Lower leg skin (tissue), 4 donors: Measurements from ENCODE around the gene ACCSL. TPM values are rescaled to one million over a fixed set of nuclear protein-coding genes. Genes with fewer than 3 reads are reported as not detected.
A peak's percentile ranks its signal among the peaks of the same experiment; 100 is the strongest.

Source experiments
- DNase-seq, 2 donors: peaks; one replicate each; pipeline ENCODE4 v3.0.0-alpha.2; 2019; ENCODE audit warnings: low spot score in 2 of 2
- H3K4me3 ChIP-seq: fragments of 200-600 bp; sonication (generic); 2 replicates; pipeline ENCODE4 v1.5.1; 2017; ENCODE audit warnings: mild to moderate bottlenecking, low read depth; ENCODE audit not compliant: poor library complexity, severe bottlenecking
- CTCF ChIP-seq, 3 donors: fragments of 450-650 bp; IDR thresholded peaks; one replicate each; pipeline ENCODE4 v1.5.1; 2016; ENCODE audit warnings: antibody characterized with exemption in 3 of 3, mild to moderate bottlenecking in 3 of 3, moderate library complexity in 2 of 3
- POLR2A ChIP-seq, 2 donors: fragments of 450-650 bp; IDR thresholded peaks; one replicate each; pipeline ENCODE4 v1.6.1; 2016 to 2017; ENCODE audit warnings: antibody characterized with exemption in 2 of 2, mild to moderate bottlenecking in 1 of 2, moderate library complexity in 1 of 2
- WGBS, 2 donors: methylation state at CpG; one replicate each; pipeline ENCODE4 v1.1.5; 2018; 5-methylcytosine and 5-hydroxymethylcytosine counted together
- intact Hi-C: fragments of 100-400 bp; cut with DNase I; formaldehyde crosslinking; loops from one replicate; pipeline ENCODE4 v1.15.0; 2023; ENCODE audit warnings: low total_unique reads
- total RNA-seq, 4 donors: library from RNA; depleted of rRNA; stranded (reverse); fragments of >200 nt; gene quantifications; one replicate each; pipeline ENCODE4 v1.1.0, GENCODE V29; 2016

Gene ACCSL
- total RNA-seq, 4 donors from 2014 or later: 0.13 TPM; not detected in 3

DNA sequence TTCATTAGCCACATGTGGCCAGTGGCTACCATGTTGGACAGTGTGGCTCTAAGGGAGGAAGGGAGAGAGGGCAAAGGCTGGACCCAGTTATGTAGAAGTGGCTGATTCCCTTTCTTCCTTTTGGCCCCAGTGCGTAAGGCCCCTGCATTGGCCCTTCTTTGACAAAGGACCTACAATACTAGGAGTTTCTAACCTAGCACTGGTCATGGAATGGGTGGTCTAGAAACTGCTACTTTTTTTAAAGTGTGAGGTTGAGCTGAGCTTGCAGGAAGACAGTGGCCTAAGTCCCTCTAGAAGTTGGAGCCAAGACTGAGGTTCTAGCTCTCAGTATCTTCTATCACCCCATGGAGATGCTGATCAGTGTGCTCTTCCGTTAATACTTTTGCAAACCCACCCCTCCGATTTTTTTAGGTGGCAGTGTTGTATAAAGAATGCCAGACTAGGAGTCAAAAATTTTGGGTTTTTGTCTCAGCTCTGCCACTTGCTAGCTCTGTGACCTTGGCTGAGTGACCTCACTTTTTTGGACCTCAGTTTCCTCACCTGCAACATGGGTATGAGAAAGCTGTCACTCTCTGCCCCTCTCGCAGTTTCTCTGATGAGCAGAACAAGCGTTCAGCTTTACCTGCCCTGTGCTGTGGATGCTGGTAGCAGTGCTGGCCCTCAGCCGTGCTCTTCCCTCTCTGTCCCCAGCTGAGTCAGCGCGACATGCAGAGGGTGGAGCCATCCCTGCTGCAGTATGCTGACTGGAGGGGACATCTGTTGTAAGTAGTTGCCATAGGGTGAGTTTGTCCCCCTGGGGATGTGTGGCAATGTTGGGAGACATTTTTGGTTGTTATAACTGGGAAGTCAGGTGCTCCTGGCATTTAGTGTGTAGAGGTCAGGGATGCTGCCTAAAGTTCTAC is 25.2 kb downstream of the ACCSL start:
- intact Hi-C loops: no loop called here
- WGBS, 2 donors: 93 to 96% methylated on average over 8 of the region's 8 CpGs
- no peak overlapping the region for H3K4me3 ChIP-seq
- TF ChIP-seq CTCF (IDR thresholded peaks at IDR 0.05) (no peak), POLR2A (IDR thresholded peaks at IDR 0.05) (no peak)
- no peak for DNase-seq

DNA sequence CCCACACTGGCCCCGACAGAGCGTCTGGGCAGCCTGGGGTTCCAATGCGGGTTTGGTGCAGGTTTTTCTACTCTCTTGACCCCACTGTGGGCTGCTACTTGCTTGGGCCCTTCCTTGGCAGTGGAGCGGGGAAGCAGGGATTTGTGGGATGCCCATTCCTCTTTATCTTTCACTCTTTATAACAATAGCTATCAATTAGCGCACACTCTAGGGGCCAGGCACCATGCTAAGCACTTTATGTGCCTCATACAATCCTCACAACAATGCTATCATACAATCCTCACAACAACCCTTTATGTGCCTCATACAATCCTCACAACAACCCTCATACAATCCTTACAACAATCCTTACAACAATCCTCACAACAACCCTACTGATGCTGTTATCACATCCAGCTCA is 31.0 kb downstream of the ACCSL start:
- WGBS, 2 donors: 93 to 98% methylated on average over 4 to 5 of the region's 5 CpGs
- intact Hi-C loops: no loop called here
- H3K4me3 ChIP-seq: no peak overlapping the region
- TF ChIP-seq POLR2A (IDR thresholded peaks at IDR 0.05): no peak
- TF ChIP-seq CTCF (IDR thresholded peaks at IDR 0.05): no peak
- DNase-seq: no peak

GRCh38 chr11:44079376-44079775 is 31.6 kb downstream of the ACCSL start:
- intact Hi-C loops: no loop called here
- peak in 1 of 2 donors; percentile 18 for DNase-seq
- 77 to 87% methylated on average over 6 of the region's 6 CpGs for WGBS, 2 donors

DNA sequence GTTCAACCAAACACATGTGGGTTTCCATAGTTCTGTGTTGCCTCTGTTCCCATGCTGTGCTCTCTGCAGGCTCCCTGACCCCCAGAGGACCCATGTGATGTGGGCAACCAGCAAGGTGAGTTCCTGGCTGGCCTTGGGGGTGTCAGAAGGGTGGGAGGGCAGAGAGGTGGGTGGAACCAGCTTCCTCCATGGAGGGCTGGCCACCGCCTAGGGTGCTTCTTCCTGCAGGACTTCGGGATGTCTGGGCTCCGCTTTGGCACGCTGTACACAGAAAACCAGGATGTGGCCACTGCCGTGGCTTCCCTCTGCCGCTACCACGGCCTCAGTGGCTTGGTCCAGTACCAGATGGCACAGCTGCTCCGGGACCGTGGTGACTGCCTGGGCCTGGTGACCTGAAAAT is 33.2 kb downstream of the ACCSL start:
- no peak for DNase-seq
- no peak overlapping the region for H3K4me3 ChIP-seq
- intact Hi-C loops: no loop called here
- WGBS, 2 donors: 94 to 95% methylated on average over 6 to 9 of the region's 9 CpGs
- TF ChIP-seq POLR2A (IDR thresholded peaks at IDR 0.05): no peak
- TF ChIP-seq CTCF (IDR thresholded peaks at IDR 0.05): no peak

More at GRCh38 chr11:44079376-44079775, 31.6 kb downstream of the ACCSL start:
- no peak for TF ChIP-seq POLR2A (IDR thresholded peaks at IDR 0.05)
- TF ChIP-seq CTCF (IDR thresholded peaks at IDR 0.05): no peak
- no peak overlapping the region for H3K4me3 ChIP-seq

DNA sequence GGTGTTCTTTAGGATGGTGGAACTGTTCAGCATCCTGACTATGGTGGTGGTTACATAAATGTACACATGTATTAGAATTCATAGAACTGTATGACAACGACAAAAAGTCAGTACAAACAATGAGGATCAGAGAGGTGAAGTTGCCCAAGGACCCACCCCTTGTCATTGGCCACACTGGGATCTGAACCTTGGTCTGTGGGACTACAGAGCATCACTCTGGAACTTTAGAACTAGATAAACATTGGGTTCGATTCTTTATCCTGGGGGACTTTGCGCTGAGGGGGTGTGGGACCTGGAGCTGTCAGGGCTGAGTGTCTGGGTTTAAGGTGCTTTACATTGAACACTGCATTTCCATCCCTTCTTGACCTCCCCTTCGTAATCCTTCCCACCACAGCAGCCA is 34.9 kb downstream of the ACCSL start:
- intact Hi-C loops: no loop called here
- DNase-seq: no peak
- WGBS, 2 donors: 94 to 95% methylated on average over 4 of the region's 4 CpGs
- no peak overlapping the region for H3K4me3 ChIP-seq
- TF ChIP-seq POLR2A (IDR thresholded peaks at IDR 0.05): no peak
- no peak for TF ChIP-seq CTCF (IDR thresholded peaks at IDR 0.05)
